Karpas-422 (cell line): ENCODE measurements around the gene DLGAP4. TPM values are rescaled to one million over a fixed set of nuclear protein-coding genes. Genes with fewer than 3 reads are reported as not detected.
"Not testable (repeated sequence)": the region's sequence is repeated elsewhere in the genome, so short reads cannot be mapped to it uniquely, and the experiment has no call there.

Experiments
- DNase-seq: peaks from one replicate; pipeline ENCODE4 v3.0.0-alpha.2; 2015
- H2AFZ ChIP-seq: fragments of 200-600 bp; sonication (generic); 2 replicates; pipeline ENCODE4 v1.6.1; 2014; ENCODE audit warnings: antibody characterized with exemption, low read length, mixed read lengths
- H3K27ac ChIP-seq: fragments of 200-600 bp; sonication (generic); 2 replicates; pipeline ENCODE4 v1.5.1; 2014; ENCODE audit warnings: mild to moderate bottlenecking, low read length, moderate library complexity
- H3K27me3 ChIP-seq: fragments of 200-600 bp; sonication (generic); 2 replicates; pipeline ENCODE4 v1.6.1; 2014; ENCODE audit warnings: low read length, mixed read lengths
- H3K36me3 ChIP-seq: fragments of 200-600 bp; sonication (generic); 2 replicates; pipeline ENCODE4 v1.6.1; 2014; ENCODE audit warnings: low read length, mixed read lengths; ENCODE audit not compliant: insufficient read depth
- H3K4me1 ChIP-seq: fragments of 200-600 bp; sonication (generic); 2 replicates; pipeline ENCODE4 v1.6.1; 2014; ENCODE audit warnings: mild to moderate bottlenecking, low read length, mixed read lengths
- H3K4me2 ChIP-seq: fragments of 200-600 bp; sonication (generic); 2 replicates; pipeline ENCODE4 v1.6.1; 2014; ENCODE audit warnings: low read length, low read depth, mild to moderate bottlenecking; ENCODE audit not compliant: poor library complexity, severe bottlenecking
- H3K4me3 ChIP-seq: fragments of 200-600 bp; sonication (generic); 2 replicates; pipeline ENCODE4 v1.5.1; 2014; ENCODE audit warnings: mild to moderate bottlenecking, antibody characterized with exemption, low read length, mixed read lengths
- H3K79me2 ChIP-seq: fragments of 200-600 bp; sonication (generic); 2 replicates; pipeline ENCODE4 v1.6.1; 2014; ENCODE audit warnings: mild to moderate bottlenecking, low read length, mixed read lengths
- H3K9ac ChIP-seq: fragments of 200-600 bp; sonication (generic); 2 replicates; pipeline ENCODE4 v1.6.0; 2014; ENCODE audit warnings: low read length
- H3K9me2 ChIP-seq: fragments of 200-600 bp; sonication (generic), shearing (Covaris generic); replicated peaks from 2 replicates; pipeline ENCODE4 v1.6.0; 2014; ENCODE audit warnings: mild to moderate bottlenecking, low read length, moderate library complexity; ENCODE audit not compliant: insufficient read depth
- H3K9me3 ChIP-seq: fragments of 300-700, 200-600 bp; sonication (generic); 2 replicates; pipeline ENCODE4 v1.6.1; 2014; ENCODE audit warnings: low read length, mixed read lengths
- H4K20me1 ChIP-seq: fragments of 200-600 bp; sonication (generic); 2 replicates; pipeline ENCODE4 v1.6.1; 2014; ENCODE audit warnings: mild to moderate bottlenecking, antibody characterized with exemption, low read length, low read depth; ENCODE audit not compliant: insufficient read depth
- total RNA-seq: library from RNA; depleted of rRNA; stranded (reverse); fragments of >200 nt; shearing (Covaris generic); gene quantifications from 2 replicates; pipeline ENCODE4 v1.2.3, GENCODE V29; 2014; ENCODE audit warnings: low replicate concordance

Gene DLGAP4
- total RNA-seq, 1 experiment from 2014 or later: 7.5 TPM

- not testable (repeated sequence) for H3K27me3 ChIP-seq, H3K4me2 ChIP-seq, H3K79me2 ChIP-seq, H3K9me3 ChIP-seq, H3K9me2 ChIP-seq, H3K9ac ChIP-seq, DNase-seq, H3K4me3 ChIP-seq, H2AFZ ChIP-seq, H3K27ac ChIP-seq, H3K4me1 ChIP-seq, H3K36me3 ChIP-seq, H4K20me1 ChIP-seq
These were observed 216.3 kb downstream of the DLGAP4 start for GRCh38 chr20:36522412-36522811.

- H3K27me3 ChIP-seq: no peaks in the 10 kb centered on the region
- H4K20me1 ChIP-seq: no peaks in the 10 kb centered on the region
- no peak overlapping the region for H3K27ac ChIP-seq
- H3K36me3 ChIP-seq: no peaks in the 10 kb centered on the region
- no peaks in the 10 kb centered on the region for H3K9me2 ChIP-seq
- no peak overlapping the region for H3K4me2 ChIP-seq
- H2AFZ ChIP-seq: no peak overlapping the region
- H3K9ac ChIP-seq: no peak overlapping the region
- H3K9me3 ChIP-seq: no peaks in the 10 kb centered on the region
- H3K79me2 ChIP-seq: no peaks in the 10 kb centered on the region
- H3K4me3 ChIP-seq: no peak overlapping the region
- no peak for DNase-seq
- no peaks in the 10 kb centered on the region for H3K4me1 ChIP-seq
These were observed 217.2 kb downstream of the DLGAP4 start for GRCh38 chr20:36523341-36523740.

- Histone ChIP-seq H3K27ac (no peak overlapping the region), H3K79me2 (peaks cover 5% of the 10 kb centered on the region; the same call in 1 of the 2 replicates), H3K9me3 (no peaks in the 10 kb centered on the region), H3K4me3 (no peak overlapping the region), H3K9me2 (no peaks in the 10 kb centered on the region), H3K4me2 (no peak overlapping the region), H3K4me1 (no peaks in the 10 kb centered on the region), H3K9ac (no peak overlapping the region), H3K27me3 (no peaks in the 10 kb centered on the region), H3K36me3 (no peaks in the 10 kb centered on the region), H2AFZ (no peak overlapping the region), H4K20me1 (no peaks in the 10 kb centered on the region)
- no peak for DNase-seq
These were observed 219.7 kb downstream of the DLGAP4 start for GRCh38 chr20:36525620-36526365.

- no peak overlapping the region for H3K27ac ChIP-seq
- no peak overlapping the region for H3K4me2 ChIP-seq
- H3K27me3 ChIP-seq: no peaks in the 10 kb centered on the region
- H3K9ac ChIP-seq: no peak overlapping the region
- H3K9me3 ChIP-seq: no peaks in the 10 kb centered on the region
- H3K4me1 ChIP-seq: no peaks in the 10 kb centered on the region
- H3K36me3 ChIP-seq: no peaks in the 10 kb centered on the region
- H4K20me1 ChIP-seq: no peaks in the 10 kb centered on the region
- H2AFZ ChIP-seq: no peak overlapping the region
- no peak overlapping the region for H3K4me3 ChIP-seq
- no peak for DNase-seq
- H3K9me2 ChIP-seq: no peaks in the 10 kb centered on the region
- H3K79me2 ChIP-seq: peaks cover 5% of the 10 kb centered on the region; the same call in 1 of the 2 replicates
These were observed 220.4 kb downstream of the DLGAP4 start for GRCh38 chr20:36526521-36527011.

DNA sequence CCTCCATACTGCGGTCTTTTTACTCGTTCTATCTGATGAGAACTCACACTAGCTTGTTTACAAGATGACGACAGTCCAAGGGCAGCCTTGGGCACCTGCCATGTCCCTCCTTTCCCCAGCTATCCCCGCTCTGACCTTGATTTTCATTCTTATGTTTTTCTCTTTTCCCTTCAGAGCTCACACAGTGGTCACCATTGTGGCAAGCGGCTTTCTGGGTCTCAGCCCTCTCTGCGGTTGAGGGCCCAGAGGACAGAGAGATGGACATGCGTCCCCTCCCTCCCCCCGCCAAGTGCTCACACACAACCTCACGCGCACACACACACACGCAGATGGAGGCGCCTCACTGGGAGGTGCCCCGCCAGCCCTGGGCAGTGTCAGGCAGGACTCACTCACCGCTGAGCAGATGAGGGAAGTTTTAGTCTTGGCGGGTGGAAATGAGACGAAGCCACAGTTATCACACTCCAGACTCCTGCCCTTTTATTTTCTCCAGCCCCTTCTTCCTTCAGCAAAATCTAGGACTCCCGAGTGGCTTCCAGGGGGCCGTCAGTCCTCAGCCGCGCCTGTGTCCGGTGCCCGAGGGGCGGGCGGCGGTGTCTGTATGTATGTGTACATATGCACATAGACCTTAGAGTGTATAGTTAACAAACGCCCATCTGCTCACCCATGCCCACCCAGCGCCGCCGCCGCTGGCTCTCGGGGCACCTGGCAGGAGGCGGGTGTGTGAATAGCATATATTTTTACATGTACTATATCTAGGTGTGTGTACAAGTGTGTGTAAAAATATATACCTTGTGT is 221.4 kb downstream of the DLGAP4 start:
- Histone ChIP-seq H3K27me3 (no peaks in the 10 kb centered on the region), H3K4me1 (no peaks in the 10 kb centered on the region), H2AFZ (no peak overlapping the region), H4K20me1 (no peaks in the 10 kb centered on the region), H3K4me3 (no peak overlapping the region), H3K9ac (no peak overlapping the region), H3K9me2 (no peaks in the 10 kb centered on the region), H3K4me2 (no peak overlapping the region), H3K79me2 (peaks cover 5% of the 10 kb centered on the region; the same call in 1 of the 2 replicates), H3K9me3 (no peaks in the 10 kb centered on the region), H3K36me3 (no peaks in the 10 kb centered on the region), H3K27ac (no peak overlapping the region)
- no peak for DNase-seq

GRCh38 chr20:36528176-36528874 is 222.2 kb downstream of the DLGAP4 start:
- no peaks in the 10 kb centered on the region for H4K20me1 ChIP-seq
- no peak for DNase-seq
- H3K9me3 ChIP-seq: no peaks in the 10 kb centered on the region
- H3K9ac ChIP-seq: no peak overlapping the region
- no peaks in the 10 kb centered on the region for H3K36me3 ChIP-seq
- no peaks in the 10 kb centered on the region for H3K4me1 ChIP-seq
- no peak overlapping the region for H2AFZ ChIP-seq
- peaks cover 6% of the 10 kb centered on the region for H3K79me2 ChIP-seq
- H3K4me3 ChIP-seq: no peak overlapping the region
- H3K4me2 ChIP-seq: no peak overlapping the region
- no peaks in the 10 kb centered on the region for H3K9me2 ChIP-seq
- H3K27ac ChIP-seq: no peak overlapping the region
- no peaks in the 10 kb centered on the region for H3K27me3 ChIP-seq

- H3K27ac ChIP-seq: no peak overlapping the region
- H3K9me2 ChIP-seq: no peaks in the 10 kb centered on the region
- no peaks in the 10 kb centered on the region for H3K9me3 ChIP-seq
- H3K9ac ChIP-seq: no peak overlapping the region
- H3K27me3 ChIP-seq: no peaks in the 10 kb centered on the region
- no peak for DNase-seq
- H3K4me2 ChIP-seq: no peak overlapping the region
- H3K4me3 ChIP-seq: no peak overlapping the region
- H2AFZ ChIP-seq: no peak overlapping the region
- H4K20me1 ChIP-seq: no peaks in the 10 kb centered on the region
- H3K36me3 ChIP-seq: no peaks in the 10 kb centered on the region
- no peaks in the 10 kb centered on the region for H3K4me1 ChIP-seq
- H3K79me2 ChIP-seq: peaks cover 9% of the 10 kb centered on the region
These were observed 222.8 kb downstream of the DLGAP4 start for GRCh38 chr20:36528875-36529417.

DNA sequence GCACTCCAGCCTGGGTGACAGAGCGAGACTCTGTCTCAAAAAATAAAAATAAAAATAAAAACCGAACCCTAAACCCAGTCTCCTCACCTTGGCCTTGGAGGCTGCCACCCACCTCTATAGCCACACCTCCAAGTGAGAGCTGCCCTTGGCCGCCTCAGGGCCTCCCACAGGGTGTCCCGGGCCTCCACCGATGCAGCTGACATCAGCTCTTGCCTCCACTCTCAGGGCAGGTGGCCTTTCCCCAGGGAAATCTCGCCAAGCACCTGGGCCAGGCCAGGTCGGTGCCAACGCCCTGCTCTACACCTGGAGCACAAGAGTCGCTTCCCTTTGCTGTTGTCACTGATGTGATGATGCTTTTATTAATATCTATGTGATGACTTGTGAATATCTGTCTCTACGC is 226.2 kb downstream of the DLGAP4 start:
- no peak overlapping the region for H3K4me3 ChIP-seq
- H3K4me1 ChIP-seq: peaks cover 3% of the 10 kb centered on the region; the same call in 1 of the 2 replicates
- no peaks in the 10 kb centered on the region for H4K20me1 ChIP-seq
- no peak overlapping the region for H3K27ac ChIP-seq
- no peaks in the 10 kb centered on the region for H3K9me3 ChIP-seq
- H3K9me2 ChIP-seq: no peaks in the 10 kb centered on the region
- H2AFZ ChIP-seq: no peak overlapping the region
- no peak overlapping the region for H3K9ac ChIP-seq
- no peak overlapping the region for H3K4me2 ChIP-seq
- no peaks in the 10 kb centered on the region for H3K36me3 ChIP-seq
- no peaks in the 10 kb centered on the region for H3K27me3 ChIP-seq
- H3K79me2 ChIP-seq: peaks cover 14% of the 10 kb centered on the region
- no peak for DNase-seq
